Stimulated activated CD8-positive, alpha-beta memory T cell treated with anti-CD3 and anti-CD28 coated beads, Interleukin-4, amount 100 ng/mL, for 24 hours (primary cell): Measurements from ENCODE around the gene YTHDC2.
A peak's percentile ranks its signal among the peaks of the same experiment; 100 is the strongest.

Experiments used
- DNase-seq: peaks from one replicate; pipeline ENCODE4 v3.0.0-alpha.2; 2020; ENCODE audit warnings: low read depth

YTHDC2 gene

DNA sequence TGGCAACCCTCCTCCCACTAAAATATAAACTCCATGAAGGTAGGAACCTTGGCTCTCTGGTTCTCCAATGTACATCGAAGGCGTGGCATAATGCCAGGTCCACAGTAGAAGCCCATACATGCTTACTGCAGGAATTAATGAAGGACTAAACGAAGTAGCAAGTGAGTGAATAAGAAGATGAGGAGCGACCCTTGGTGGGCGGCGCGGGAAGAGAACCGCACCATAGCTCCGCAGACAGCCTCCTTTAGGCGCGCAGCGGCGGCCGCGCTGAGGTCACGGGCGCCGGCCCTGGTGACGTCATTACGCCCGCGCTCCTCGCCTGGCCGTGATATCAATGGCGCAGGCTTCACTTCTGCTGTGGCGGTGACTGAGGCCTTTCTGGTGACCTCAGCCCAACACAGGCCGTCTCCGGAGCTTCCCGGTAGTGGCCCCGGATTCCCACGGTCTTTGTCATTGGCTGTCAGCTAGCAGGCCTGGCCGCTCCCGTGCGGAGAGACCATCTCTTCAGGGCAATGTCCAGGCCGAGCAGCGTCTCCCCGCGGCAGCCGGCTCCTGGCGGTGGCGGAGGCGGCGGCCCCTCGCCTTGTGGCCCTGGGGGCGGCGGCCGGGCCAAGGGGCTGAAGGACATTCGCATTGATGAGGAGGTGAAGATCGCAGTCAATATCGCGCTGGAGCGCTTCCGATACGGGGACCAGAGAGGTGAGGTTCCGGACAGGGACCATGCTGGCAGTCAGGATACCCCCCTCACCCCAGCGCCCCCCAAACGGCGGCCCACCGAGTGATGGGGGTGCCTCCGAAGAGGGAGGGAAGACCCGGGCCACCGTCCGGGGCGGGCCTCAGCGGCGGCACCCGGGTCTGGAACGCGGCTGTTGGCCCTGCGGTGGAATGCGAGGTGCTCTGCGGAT, at the start of gene YTHDC2:
YTHDC2 (plus strand) TSS at position 311 of the 905 bp plus-strand sequence; CDS start at position 513, 202 bp downstream.
- peak; percentile 83 for DNase-seq

DNA sequence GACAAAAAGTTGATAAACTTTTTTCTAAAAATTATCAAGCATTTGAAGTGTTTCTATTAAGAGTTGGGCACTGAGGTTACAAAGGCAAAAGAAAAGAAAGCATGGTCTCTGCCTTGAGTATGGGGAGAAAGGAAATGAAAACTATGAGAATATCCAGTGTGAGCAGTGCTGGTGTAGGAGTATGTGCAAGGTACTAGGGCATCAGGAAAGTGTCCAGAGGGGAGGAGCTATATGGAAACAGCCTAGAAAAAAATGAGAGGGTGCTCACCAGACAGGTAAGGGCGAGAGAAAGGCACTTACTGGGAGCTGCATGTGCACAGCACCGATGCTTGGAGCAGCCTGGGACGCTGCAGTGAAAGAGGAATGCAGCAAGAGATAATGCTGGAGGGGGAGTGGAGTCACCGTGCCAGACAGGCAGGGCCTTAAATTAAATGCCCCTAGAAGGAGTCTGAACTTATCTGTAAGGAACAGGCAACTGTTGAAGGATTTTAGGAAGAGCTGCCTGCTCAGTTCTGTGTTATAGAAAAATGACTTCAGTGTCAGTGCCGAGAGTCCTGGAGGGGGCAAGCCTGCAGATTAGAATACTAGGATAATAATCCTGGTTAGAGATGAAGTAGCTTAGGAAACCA, 39.3 kb upstream of the YTHDC2 start:
- no peak for DNase-seq

DNA sequence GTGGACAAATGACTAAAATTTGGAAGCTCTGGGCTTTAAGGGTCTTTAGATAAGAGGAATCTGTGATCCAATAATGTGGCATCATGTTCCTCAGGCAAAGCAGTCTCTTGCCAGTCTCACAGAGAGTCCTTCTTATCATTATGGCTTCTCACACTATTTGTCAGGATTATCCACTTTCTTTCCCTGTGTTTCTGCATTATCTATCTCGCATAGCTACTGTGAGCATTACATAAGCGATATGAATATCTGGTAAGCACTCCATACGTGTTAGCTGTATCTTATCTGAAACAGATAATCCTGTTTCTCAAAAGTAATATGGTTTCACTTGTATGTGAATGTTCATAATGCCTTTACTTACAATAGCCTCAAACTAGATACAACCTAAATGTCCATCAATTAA, 34.8 kb upstream of the YTHDC2 start:
- no peak for DNase-seq

DNA sequence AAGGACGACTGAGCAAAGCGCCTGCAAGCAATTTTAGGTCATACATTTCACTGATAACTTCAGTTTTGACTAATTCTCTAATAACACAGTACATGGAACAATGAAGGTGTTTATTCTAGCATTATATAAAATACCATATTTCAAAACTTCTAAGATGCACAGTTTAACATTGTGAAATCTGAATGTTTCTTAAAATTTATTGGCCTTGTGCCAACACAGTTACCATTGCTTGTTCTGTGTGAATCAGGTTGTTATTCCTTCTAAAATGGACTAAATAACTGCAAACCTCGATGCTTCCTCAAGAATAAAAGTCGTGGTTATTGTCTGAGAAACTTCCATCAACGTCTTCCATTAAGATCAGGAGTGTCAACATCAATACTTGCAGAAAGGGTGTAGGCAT, 33.3 kb upstream of the YTHDC2 start:
- DNase-seq = no peak

DNA sequence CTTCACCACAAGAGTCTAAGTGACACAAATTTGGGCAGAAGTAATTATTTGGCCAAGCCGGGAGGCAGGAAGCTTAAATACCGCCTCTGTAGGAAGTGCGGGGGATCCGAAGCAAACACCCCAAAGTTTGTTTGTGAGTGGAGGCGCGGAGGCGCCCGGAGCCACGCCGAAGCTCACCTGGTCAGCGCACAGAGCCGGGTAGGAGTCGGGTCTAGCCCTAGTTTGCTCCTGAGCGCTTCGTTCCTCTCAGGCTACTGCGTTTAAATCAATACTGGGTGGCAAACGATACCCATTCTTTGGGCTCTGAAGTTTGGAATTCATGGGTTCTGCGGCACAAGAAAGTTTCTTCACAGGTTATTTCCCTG, 26.1 kb upstream of the YTHDC2 start:
- DNase-seq = no peak

DNA sequence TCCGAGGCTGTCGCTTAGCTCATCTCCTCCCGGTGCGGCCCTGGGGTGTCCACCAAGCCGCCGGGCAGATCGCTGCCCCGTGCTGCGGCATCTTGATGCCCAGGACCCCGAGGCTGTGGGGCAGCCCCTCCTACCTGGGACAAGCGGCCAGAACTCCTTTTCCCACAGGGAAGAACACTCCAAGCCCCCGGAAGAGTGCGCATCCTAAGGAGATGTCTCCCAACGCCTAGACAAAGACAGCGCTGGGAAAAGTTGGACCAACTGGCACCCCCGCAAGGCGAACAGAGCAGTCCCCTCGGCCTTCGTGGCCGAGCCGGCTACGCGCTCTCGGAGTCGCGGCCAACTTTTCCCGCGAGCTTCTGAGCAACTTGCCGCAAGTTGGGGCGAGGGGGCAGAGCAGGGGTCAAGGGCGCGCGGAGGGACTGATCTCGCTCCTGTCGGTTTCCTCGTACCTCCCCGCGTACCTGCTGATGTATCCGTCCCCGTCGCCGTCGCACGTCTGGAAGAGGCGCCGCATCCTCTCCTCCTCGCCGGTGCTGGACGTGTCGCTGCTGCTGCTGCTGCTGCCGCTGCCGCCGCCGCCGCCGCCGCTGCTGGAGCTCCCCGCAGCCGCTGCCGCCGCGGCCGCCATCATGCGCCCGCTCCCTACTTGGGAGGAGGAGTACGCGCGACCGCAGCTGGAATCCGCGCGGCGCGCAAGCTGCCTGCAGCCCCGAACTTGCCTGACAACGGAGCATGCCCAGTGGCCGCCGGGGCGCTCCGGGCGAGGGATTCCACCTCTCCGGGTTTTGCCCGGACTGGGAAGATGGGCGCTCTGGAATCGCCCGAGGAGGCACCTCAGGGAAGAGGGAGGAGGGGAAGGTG, 25.5 kb upstream of the YTHDC2 start, which contains the start of gene MCC:
MCC (minus strand) TSS at position 673 of the 864 bp plus-strand sequence.
- DNase-seq = no peak

DNA sequence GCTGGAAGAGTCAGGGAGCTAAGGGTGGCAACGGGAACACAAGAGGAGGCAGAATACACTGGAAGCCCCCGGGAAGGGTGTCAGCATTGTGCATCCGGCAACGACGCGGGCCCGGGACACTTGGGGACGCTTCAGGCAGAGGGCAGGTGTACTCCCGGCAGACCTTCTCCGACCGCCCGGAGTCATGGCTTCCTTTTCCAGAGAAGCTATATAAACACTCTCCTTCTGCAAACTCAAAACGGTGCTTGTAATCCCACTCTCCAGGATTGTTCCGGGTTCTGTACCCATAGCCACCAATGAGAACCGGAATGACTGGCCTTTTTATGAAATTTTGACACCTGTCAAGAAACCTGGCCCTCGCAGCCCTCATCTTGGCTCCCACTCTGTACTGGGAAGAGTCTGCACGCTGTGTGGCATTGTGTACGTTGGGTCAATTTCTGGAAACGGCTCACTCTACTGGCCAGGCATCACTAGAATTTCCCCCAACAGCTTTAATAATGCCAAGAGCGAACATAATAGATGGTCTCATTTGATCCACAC, 24.8 kb upstream of the YTHDC2 start:
- no peak for DNase-seq

DNA sequence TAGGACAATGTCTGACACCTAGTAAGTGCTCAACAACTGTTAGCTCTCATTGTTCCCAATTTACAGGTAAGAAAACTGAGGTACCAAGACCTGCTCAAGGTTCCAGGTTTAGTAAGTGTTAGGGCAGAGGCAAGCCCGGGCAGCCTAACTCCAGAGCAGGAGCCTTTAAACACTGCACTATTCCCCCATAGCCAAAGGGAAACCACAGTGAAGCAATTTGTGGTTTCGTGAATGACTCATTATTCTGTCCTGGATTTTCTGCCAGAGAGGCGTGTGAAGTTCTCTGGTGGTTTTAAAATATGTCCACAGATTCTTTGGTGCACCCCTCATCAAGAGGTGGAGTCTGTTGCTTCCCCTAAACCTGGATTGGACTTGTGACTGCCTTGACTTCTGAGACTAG, 24.2 kb upstream of the YTHDC2 start:
- DNase-seq = no peak

DNA sequence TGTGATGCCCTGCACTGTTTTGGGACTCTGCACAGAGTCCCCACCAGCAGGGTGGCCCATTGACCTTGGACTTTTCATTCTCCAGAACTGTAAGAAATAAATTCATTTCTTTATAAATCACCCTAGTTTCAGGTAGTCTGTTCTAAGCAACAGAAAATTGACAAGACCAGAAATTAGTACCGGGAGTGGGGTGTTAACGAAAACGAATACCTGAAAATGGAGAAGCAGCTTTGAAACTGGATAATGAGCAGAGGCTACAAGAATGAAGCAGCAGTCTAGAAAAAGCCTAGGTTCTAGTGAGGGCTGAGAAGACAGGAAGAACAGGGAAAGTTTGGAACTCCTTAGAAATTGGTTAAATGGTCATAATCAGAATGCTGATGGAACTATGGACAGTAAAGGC, 23.2 kb upstream of the YTHDC2 start:
- no peak for DNase-seq

DNA sequence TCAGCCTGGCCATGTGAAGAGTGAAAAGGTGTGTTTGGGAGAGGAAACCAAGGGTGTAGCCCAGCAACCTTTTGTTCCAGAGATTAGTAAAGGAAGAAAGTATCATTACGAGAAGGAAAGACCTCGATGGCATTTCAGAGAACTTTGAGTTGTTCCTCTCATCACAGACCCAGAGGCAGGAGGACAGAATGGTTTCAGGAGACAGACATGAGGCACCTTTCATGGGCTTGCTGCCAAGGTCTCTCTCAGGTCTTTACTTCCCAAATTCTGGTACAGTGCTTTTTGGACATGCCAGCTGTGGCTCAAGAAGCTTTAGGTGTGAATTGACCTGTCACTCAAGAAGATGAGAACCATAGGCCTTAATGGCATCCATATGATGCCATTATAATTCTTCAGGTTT, 22.5 kb upstream of the YTHDC2 start:
- DNase-seq = no peak

DNA sequence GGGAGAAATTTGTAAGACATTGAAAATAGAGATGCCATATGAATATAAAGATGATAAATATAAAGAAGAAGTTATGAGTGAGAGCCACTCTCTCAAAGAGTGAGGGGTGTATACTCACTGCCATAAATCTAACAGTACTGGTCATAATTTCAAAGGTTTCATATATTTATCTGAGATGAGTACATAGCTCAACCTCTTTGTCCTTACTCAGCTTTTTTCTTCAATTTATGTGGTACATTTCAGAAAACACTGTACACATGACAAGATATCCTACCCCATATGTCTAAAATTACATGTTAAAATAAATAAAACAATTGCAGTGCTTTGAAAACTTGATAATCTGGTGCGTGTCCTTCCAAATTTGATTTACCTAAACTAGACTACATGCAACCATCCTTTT, 20.0 kb upstream of the YTHDC2 start:
- no peak for DNase-seq

DNA sequence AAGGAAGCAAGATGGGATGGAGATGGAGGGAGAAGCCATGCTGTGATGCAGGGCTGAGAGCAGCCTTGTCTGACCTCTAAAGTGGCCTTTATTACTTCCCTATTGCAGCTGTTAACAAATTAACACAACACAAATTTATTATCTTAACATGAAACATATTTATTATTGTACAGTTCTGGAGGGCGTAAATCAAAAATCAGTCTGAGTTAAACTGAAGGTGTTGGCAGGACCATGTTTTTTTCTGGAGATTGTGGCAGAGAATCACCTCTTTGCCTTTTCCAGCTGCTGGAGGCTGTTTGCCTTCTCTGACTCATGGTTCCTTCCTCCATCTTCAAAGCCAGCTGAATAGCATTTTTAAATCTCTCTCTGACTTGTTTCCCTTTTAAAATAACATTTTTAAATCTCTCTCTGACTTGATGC, 18.1 kb upstream of the YTHDC2 start:
- DNase-seq = no peak

DNA sequence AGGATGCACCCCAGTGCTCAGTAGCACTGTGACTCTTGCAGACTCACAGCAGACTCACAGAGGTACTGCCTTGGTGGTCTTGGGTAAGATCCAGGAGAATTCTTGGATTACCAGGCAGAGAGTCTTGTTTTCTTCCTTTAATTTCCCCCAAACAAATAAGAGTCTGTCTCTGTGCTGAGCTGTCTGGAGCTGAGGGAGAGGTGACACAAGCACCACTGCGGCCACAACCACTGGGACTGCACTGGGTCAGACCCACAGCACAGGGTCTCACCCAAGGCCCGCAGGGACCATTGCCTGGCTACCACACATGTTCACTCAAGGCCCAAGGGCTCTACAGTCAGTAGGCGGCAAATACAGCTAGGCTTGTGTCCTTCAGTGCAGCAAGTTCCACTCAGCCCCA, 11.4 kb upstream of the YTHDC2 start:
- no peak for DNase-seq

DNA sequence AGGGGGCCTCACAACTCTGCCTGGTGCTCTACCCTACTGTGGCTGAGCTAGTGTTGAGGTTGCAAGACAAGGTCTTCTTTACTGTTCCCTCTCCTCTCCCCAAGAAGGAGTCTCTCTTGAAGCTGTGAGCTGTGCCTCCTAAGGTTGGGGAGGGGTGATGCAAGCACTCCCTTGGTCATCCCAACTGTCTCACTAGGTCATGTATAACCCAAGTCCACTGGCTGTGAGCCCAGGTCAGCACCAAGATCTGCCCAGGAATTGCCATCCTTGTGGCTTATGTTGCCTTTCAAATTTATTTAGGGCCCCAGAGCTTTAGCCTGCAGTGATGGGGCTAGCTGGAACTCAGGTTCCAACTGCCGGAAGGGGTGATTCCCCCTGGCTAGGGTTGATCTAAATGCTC, 10.3 kb upstream of the YTHDC2 start:
- DNase-seq = no peak

DNA sequence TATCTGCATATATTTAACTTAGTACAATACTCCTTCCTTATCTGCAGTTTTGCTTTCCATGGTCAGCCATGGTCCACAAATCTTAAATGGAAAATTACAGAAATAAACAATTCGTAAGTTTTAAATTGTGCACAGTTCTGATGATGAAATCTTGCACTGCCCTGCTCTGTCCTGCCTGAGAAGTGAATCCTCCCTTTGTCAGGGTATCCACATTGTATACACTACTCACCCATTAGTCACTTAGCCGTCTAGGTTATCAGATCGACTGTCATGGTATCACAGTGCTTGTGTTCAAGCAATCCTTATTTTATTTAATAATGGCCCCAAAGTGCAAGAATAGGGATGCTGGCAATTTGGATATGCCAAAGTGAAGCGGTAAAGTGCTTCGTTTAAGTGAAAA, 8.3 kb upstream of the YTHDC2 start:
- no peak for DNase-seq

DNA sequence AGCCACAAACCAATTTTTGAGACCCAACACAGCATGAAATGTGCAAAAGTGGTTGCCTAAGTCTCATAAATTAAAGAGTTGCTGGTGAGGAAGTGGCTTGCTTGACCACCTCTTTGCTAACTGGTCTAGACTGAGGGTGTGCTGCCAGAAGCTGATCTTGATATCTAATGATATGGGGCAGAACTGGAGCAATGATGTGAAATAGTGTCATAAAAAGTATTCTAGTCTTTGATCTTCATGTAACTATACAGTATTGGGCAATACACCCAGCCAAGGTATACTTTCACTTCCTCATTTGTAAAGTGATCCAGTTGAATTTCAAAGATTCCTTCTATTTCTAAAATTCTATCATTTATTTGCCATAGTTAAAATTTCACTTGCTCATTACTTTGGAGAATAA, 5.9 kb upstream of the YTHDC2 start:
- no peak for DNase-seq

DNA sequence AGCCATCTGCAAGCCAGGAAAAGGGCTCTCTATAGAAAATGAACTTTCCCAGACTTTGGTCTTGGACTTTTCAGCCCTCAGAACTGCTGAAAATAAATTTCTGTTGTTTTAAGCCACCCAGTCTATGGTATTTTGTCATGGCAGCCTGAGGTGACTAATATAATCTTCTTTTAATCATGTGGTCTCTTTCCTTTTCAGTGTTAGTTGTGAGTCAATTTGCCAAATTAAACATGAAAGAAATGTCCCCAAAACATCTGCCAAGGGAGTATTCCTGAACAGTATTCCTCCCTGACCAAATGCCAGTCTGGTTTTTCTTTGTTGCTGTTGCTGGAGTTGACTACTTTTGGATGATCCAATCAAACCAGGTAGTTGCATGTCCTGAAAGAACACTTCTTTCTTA, 4.7 kb upstream of the YTHDC2 start:
- DNase-seq = no peak

DNA sequence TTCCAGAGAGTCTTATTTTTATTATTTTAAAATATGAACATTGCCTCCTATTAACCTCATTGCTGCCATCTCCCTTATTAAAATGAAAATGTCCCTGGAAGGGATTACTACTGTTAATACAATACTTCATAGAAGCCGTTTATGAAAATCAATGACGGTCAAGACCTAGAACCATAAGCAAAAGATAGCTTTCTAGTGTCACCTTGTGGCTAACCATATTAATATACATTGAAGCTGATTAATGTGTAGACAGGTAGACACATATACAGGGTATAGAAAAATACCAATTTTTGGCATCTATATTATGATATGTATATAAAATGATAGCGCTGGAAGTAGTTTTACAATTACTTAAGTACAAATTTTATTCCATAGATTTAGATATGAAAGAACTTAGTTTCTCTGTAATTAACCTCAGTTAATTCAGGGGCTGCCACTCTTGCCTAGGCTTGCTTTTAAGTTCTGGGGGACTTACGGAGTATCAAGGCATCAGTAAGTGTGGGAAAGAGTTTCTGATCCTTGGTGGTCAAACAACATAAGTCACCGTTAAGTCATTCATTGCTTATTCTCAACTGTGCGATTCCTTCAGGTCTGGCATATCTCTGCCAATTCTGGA, 2.5 kb upstream of the YTHDC2 start:
- no peak for DNase-seq

DNA sequence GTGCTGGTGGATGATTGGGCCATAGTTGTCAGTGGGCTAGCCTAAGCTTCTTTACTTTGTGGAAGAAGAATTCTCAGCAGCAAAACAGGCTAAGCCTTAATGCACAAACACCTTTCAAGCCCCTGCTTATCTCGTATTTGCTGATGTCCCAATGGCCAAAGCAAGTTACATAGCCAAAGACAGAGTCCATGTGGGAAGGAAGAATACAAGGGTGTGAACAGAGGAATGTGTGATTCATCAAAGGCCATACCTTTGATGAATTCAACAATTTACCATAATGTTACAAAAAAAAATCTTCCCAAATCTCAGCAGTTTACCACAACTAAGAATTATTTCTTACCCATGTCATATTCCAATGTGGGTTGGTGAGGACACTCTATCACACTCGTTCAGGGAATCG, 1.2 kb upstream of the YTHDC2 start:
- DNase-seq = no peak

DNA sequence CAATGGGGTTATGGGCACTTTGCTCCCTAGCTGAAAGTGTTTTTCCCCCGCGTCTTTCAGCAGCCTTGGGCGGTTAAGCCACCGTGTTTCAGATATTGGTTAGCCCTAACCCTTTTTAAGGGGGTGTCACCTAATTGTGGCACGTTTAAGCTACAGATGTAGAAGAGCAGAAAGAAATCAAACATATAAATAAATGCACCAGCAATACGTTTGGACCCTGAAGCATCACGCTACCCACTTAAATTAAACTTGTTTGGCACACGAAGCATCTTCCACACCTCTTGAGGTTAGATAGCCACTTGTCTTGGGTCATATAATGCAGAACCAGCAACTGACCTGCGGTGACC, 768 bp downstream of the YTHDC2 start:
- DNase-seq = no peak

DNA sequence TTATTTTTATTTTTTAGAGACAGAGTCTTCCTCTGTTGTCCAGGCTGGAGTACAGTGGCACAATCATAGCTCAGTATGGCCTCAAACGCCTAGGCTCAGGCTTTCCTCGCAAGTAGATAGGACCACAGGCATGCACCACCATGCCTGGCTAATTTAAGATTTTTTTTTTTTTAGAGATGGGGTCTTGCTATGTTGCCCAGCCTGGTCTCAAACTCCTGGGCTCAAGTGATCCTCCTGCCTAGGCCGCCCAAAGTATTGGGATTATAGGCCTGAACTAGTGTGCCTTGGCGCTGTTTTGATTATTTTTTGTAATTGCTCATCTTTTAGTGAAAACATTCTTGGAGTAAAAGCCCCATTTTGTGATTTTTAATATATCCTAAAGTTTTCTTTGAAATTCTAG, 5.4 kb downstream of the YTHDC2 start:
- no peak for DNase-seq

DNA sequence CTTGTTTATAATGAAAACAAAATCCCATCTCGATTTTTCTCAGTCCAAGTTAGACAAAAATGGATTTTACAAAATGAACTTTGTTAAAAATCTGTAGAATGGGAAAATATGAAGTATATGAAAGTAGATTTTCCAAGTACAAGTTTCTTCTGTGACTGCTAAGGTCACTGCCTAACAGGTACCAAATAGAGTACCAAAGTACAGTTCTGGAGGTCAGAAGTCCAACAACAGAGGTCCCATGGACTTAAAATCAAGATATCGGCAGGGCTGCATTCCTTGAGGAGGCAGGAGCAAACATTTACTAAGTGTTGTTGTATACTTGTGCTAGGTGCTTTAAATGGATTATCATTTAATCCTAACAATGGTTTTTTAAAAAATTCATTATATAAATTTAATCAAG, 5.9 kb downstream of the YTHDC2 start:
- DNase-seq = no peak
